Measurements from ENCODE around the gene TRPC4AP. TPM values are rescaled to one million over a fixed set of nuclear protein-coding genes. Genes with fewer than 3 reads are reported as not detected.

The TRPC4AP gene
- total RNA-seq, 1 donor from 2014 or later = 30.3 TPM

GRCh38 chr20:34986311-34987287 lies 106.0 kb downstream of the TRPC4AP start:
- Histone ChIP-seq H3K36me3 (ENCODE audit: control insufficient read depth, insufficient read depth, low read length) (no peaks in the 10 kb centered on the region), H3K4me3 (ENCODE audit: low read depth, low read length) (no peak overlapping the region), H3K27me3 (ENCODE audit: control insufficient read depth, insufficient read depth, low read length) (peaks cover 7% of the 10 kb centered on the region)
- FAIRE-seq (no peak), DNase-seq (ENCODE audit: low read depth) (no peak)
- no peak for TF ChIP-seq CTCF (IDR thresholded peaks at IDR 0.05; ENCODE audit: insufficient read depth, low read length, severe bottlenecking)

GRCh38 chr20:34985461-34986310 lies 106.9 kb downstream of the TRPC4AP start:
- peaks cover 7% of the 10 kb centered on the region for H3K27me3 ChIP-seq (ENCODE audit: control insufficient read depth, insufficient read depth, low read length)
- TF ChIP-seq CTCF (IDR thresholded peaks at IDR 0.05; ENCODE audit: insufficient read depth, low read length, severe bottlenecking) = no peak

GRCh38 chr20:34984756-34985261 lies 107.8 kb downstream of the TRPC4AP start:
- Histone ChIP-seq H3K27me3 (ENCODE audit: control insufficient read depth, insufficient read depth, low read length) (peaks cover 7% of the 10 kb centered on the region), H3K4me3 (ENCODE audit: low read depth, low read length) (no peak overlapping the region), H3K36me3 (ENCODE audit: control insufficient read depth, insufficient read depth, low read length) (no peaks in the 10 kb centered on the region)
- DNase-seq (ENCODE audit: low read depth) (no peak), FAIRE-seq (no peak)
- no peak for TF ChIP-seq CTCF (IDR thresholded peaks at IDR 0.05; ENCODE audit: insufficient read depth, low read length, severe bottlenecking)

More at GRCh38 chr20:34985461-34986310, 106.9 kb downstream of the TRPC4AP start:
- Histone ChIP-seq H3K4me3 (ENCODE audit: low read depth, low read length) (no peak overlapping the region), H3K36me3 (ENCODE audit: control insufficient read depth, insufficient read depth, low read length) (no peaks in the 10 kb centered on the region)
- FAIRE-seq (no peak), DNase-seq (ENCODE audit: low read depth) (no peak)

- no peak for TF ChIP-seq CTCF (IDR thresholded peaks at IDR 0.05; ENCODE audit: insufficient read depth, low read length, severe bottlenecking)
- DNase-seq (ENCODE audit: low read depth) (no peak), FAIRE-seq (no peak)
- Histone ChIP-seq H3K27me3 (ENCODE audit: control insufficient read depth, insufficient read depth, low read length) (peaks cover 7% of the 10 kb centered on the region), H3K4me3 (ENCODE audit: low read depth, low read length) (no peak overlapping the region), H3K36me3 (ENCODE audit: control insufficient read depth, insufficient read depth, low read length) (no peaks in the 10 kb centered on the region)
These were observed 108.4 kb downstream of the TRPC4AP start for GRCh38 chr20:34983995-34984735.

- Histone ChIP-seq H3K36me3 (ENCODE audit: control insufficient read depth, insufficient read depth, low read length) (no peaks in the 10 kb centered on the region), H3K27me3 (ENCODE audit: control insufficient read depth, insufficient read depth, low read length) (peaks cover 7% of the 10 kb centered on the region), H3K4me3 (ENCODE audit: low read depth, low read length) (no peak overlapping the region)
- FAIRE-seq (no peak), DNase-seq (ENCODE audit: low read depth) (no peak)
- no peak for TF ChIP-seq CTCF (IDR thresholded peaks at IDR 0.05; ENCODE audit: insufficient read depth, low read length, severe bottlenecking)
These were observed 109.4 kb downstream of the TRPC4AP start for GRCh38 chr20:34983089-34983820.
